ENCODE measurements around the gene GRIK4.

DNA sequence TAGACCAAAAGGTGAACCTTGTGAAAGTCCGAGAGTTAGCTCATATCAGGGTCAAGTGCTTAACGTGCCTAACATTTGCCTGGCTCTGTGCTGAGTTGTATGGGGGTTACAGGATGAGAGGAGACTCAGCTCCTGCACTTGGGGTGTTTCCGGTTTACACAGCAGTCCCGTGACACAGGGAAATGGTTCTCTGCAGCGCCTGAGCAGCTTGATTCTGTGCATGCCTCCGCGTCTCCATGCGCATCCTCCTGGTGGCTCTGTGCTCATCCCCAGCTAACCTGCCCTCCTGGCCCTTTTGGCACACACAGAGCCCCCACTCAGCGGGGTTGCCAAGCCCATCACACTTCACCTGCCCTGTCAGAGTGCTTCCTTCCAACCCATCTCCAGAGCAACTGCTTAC, 274.0 kb downstream of the GRIK4 start:
- TF ChIP-seq, protein P1, sequence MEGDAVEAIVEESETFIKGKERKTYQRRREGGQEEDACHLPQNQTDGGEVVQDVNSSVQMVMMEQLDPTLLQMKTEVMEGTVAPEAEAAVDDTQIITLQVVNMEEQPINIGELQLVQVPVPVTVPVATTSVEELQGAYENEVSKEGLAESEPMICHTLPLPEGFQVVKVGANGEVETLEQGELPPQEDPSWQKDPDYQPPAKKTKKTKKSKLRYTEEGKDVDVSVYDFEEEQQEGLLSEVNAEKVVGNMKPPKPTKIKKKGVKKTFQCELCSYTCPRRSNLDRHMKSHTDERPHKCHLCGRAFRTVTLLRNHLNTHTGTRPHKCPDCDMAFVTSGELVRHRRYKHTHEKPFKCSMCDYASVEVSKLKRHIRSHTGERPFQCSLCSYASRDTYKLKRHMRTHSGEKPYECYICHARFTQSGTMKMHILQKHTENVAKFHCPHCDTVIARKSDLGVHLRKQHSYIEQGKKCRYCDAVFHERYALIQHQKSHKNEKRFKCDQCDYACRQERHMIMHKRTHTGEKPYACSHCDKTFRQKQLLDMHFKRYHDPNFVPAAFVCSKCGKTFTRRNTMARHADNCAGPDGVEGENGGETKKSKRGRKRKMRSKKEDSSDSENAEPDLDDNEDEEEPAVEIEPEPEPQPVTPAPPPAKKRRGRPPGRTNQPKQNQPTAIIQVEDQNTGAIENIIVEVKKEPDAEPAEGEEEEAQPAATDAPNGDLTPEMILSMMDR (IDR thresholded peaks at IDR 0.05) = no peak
- no peak for TF ChIP-seq EP300 (IDR thresholded peaks at IDR 0.05)
- TF ChIP-seq POLR2A (IDR thresholded peaks at IDR 0.05) = no peak
